WERI-Rb-1 (cell line): Measurements from ENCODE around the gene MACROD2.

Experiments
- DNase-seq: peaks from one replicate; pipeline ENCODE4 v3.0.0-alpha.2; 2020
- H3K27ac ChIP-seq: fragments of 250-450 bp; sonication (Bioruptor Pico); 2 replicates; pipeline ENCODE4 v1.5.1; 2020; ENCODE audit warnings: mild to moderate bottlenecking, moderate library complexity
- H3K27me3 ChIP-seq: fragments of 250-450 bp; sonication (Bioruptor Pico); 2 replicates; pipeline ENCODE4 v1.5.1; 2021; ENCODE audit warnings: mild to moderate bottlenecking, low read depth, moderate library complexity; ENCODE audit not compliant: insufficient read depth, severe bottlenecking
- H3K36me3 ChIP-seq: fragments of 250-450 bp; sonication (Bioruptor Pico); 2 replicates; pipeline ENCODE4 v1.5.1; 2020; ENCODE audit warnings: mild to moderate bottlenecking, moderate library complexity
- H3K4me3 ChIP-seq: 2 replicates; pipeline ENCODE4 v1.5.1; 2011; ENCODE audit warnings: low read depth, mild to moderate bottlenecking, control low read depth, low read length
- H3K9me3 ChIP-seq: fragments of 250-450 bp; sonication (Bioruptor Pico); 2 replicates; pipeline ENCODE4 v1.5.1; 2021; ENCODE audit warnings: mild to moderate bottlenecking, moderate library complexity; ENCODE audit not compliant: severe bottlenecking
- TF ChIP-seq, protein P1 (sequence below): IDR thresholded peaks from 2 replicates; pipeline ENCODE4 v1.5.1; 2011; ENCODE audit warnings: low read depth, mild to moderate bottlenecking, control low read depth, inconsistent platforms, low read length

Gene MACROD2

DNA sequence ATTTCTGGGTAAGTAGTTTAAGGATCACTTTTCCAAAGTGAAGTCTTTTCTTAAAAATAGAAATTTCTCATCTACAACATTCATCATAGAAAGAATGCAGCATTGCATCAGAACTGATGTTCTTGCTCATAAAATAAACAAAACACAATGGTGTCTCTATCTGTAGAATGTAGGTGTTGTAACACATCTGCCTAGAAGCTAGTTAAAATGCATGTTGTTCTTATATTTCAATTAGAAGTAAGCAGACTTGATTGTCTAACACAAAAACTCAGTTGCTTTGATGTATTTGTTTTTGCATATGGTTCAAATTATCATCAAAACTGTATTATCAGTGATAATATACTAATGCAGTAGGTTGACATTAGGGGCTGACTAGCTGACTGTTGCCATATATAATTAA is 996.8 kb downstream of the MACROD2 start:
- Histone ChIP-seq H3K27ac (no peak overlapping the region), H3K4me3 (no peak overlapping the region), H3K36me3 (no peaks in the 10 kb centered on the region), H3K9me3 (no peaks in the 10 kb centered on the region), H3K27me3 (no peaks in the 10 kb centered on the region)
- DNase-seq, result no peak
- TF ChIP-seq, protein P1, sequence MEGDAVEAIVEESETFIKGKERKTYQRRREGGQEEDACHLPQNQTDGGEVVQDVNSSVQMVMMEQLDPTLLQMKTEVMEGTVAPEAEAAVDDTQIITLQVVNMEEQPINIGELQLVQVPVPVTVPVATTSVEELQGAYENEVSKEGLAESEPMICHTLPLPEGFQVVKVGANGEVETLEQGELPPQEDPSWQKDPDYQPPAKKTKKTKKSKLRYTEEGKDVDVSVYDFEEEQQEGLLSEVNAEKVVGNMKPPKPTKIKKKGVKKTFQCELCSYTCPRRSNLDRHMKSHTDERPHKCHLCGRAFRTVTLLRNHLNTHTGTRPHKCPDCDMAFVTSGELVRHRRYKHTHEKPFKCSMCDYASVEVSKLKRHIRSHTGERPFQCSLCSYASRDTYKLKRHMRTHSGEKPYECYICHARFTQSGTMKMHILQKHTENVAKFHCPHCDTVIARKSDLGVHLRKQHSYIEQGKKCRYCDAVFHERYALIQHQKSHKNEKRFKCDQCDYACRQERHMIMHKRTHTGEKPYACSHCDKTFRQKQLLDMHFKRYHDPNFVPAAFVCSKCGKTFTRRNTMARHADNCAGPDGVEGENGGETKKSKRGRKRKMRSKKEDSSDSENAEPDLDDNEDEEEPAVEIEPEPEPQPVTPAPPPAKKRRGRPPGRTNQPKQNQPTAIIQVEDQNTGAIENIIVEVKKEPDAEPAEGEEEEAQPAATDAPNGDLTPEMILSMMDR, result no peak

DNA sequence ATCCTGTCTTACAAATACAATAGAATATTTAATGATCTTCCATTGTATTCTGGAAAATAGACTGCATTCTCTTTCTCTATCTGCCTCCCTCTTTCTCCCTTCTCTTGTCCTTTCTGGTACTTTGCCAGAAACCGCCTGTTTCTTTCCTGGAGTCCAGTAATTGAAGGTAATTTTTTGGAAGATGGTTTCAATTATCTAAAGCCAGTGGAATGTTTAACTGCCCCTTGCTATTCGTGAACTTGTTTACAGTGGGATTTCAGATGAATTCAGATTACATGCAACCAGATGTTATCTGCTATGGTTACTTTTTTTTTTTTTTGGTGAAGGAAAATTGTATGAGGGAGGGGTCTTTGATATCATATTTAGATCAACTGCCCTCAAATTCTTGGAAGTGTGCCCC is 997.6 kb downstream of the MACROD2 start:
- Histone ChIP-seq H3K4me3 (no peak overlapping the region), H3K9me3 (no peaks in the 10 kb centered on the region), H3K27ac (no peak overlapping the region), H3K36me3 (no peaks in the 10 kb centered on the region), H3K27me3 (no peaks in the 10 kb centered on the region)
- no peak for DNase-seq
- TF ChIP-seq, protein P1, result no peak

DNA sequence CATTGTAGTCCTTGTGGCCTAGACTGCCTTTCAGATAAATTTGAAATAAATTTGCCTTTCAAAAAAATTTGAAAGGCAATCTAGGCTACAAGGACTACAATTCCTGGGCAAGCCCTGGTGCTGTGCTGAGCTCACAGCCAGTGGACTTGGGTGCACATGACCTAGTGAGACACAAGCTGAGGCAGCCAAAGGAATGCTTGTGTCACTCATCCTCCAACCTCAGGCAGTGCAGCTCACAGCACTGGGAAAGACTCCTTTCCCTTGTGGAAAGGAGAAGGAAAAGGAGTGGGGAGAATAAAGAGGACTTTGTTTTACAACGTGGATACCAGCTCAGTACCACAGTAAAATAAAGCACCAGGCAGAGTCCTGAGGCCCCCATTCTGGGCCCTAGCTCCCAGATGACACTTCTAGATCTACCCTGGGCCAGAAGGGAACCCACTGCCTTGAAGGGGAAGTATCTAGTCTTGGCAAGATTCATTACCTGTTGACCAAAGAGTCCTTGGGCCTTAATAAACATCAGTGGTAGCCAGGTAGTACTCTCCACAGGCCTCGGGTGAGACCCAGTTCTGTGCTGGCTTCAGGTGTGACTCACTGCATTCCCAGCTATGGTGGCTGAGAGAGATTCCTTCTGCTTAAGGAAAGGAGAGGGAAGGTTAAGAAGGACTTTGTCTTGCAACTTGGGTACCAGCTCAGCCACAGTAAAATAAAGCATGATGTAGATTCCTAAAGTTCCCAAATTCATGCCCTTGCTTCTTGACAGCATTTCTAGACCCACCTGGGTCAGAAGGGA is 1001.8 kb downstream of the MACROD2 start:
- no peaks in the 10 kb centered on the region for H3K27me3 ChIP-seq
- TF ChIP-seq, protein P1, result no peak
- no peak overlapping the region for H3K27ac ChIP-seq
- no peak overlapping the region for H3K4me3 ChIP-seq
- no peak for DNase-seq
- peaks cover 3% of the 10 kb centered on the region for H3K9me3 ChIP-seq
- no peaks in the 10 kb centered on the region for H3K36me3 ChIP-seq

DNA sequence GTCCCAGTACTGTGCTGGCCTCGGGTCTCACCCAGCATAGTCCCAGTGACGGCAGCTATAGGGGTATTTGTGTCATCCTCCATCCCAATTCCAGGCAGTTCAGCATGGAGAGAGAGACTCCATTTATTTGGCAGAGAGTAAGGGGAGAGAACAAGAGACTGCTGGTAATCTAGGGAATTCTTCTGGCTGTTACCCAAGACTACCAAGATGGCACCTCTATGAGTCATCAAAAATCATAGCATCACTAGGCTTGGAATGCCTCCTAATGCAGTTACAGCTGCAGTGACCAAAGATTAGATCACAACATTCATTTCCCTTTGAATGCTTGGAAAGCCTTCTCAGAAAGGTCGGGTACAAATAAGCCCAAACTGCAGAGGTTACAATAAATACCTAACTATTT is 1002.5 kb downstream of the MACROD2 start:
- H3K4me3 ChIP-seq, result no peak overlapping the region
- H3K27me3 ChIP-seq, result no peaks in the 10 kb centered on the region
- DNase-seq, result no peak
- TF ChIP-seq, protein P1, result no peak
- peaks cover 3% of the 10 kb centered on the region for H3K9me3 ChIP-seq
- H3K36me3 ChIP-seq, result no peaks in the 10 kb centered on the region
- H3K27ac ChIP-seq, result no peak overlapping the region

DNA sequence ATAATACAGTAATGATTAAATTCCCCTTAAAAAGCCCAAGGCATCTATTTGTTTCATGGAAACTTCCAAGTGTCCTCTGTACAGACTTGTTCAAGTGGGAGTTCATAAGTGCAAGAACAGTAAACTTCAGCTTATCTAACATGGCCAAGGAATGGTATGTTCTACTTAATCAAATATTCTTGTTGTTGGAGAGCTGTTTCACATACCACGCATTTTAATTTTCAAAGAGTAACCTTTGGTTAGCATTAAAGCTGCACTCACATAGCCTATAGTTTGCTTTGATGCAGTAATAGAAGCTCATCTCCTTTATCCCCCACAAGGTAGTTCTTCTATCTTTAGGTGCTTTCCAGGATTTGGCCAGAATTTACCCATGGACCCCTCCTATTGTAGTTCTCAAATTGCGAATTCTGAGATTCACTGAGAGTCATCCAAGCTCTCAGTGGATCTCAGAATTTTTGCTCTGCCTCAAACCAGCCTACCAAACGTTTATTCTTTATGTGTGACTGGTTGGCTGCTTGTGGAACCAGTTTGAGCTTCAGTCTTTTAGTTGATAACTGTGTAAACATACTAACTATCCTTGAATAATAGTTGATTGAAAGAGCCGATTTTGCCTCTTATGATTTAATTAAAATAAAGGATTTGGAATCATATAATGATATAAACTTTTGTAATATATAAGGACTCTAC is 1010.1 kb downstream of the MACROD2 start:
- Histone ChIP-seq H3K36me3 (no peaks in the 10 kb centered on the region), H3K4me3 (no peak overlapping the region), H3K27me3 (no peaks in the 10 kb centered on the region), H3K27ac (no peak overlapping the region), H3K9me3 (no peaks in the 10 kb centered on the region)
- no peak for DNase-seq
- TF ChIP-seq, protein P1, result no peak
